Epithelial cell of esophagus (primary cell): ENCODE data around the gene TOLLIP.

Experiments used
- DNase-seq: peaks from one replicate; pipeline ENCODE4 v3.0.0; 2010; ENCODE audit warnings: low read depth
- H3K4me3 ChIP-seq: 2 replicates; pipeline ENCODE4 v1.5.1; 2011; ENCODE audit warnings: mild to moderate bottlenecking, low read length, control low read depth
- TF ChIP-seq, protein P1 (sequence below): IDR thresholded peaks from 2 replicates; pipeline ENCODE4 v1.5.1; 2011; ENCODE audit warnings: low read depth, mild to moderate bottlenecking, low read length, control low read depth, inconsistent platforms; ENCODE audit not compliant: insufficient read depth; ENCODE audit errors: missing control alignments

TOLLIP gene

DNA sequence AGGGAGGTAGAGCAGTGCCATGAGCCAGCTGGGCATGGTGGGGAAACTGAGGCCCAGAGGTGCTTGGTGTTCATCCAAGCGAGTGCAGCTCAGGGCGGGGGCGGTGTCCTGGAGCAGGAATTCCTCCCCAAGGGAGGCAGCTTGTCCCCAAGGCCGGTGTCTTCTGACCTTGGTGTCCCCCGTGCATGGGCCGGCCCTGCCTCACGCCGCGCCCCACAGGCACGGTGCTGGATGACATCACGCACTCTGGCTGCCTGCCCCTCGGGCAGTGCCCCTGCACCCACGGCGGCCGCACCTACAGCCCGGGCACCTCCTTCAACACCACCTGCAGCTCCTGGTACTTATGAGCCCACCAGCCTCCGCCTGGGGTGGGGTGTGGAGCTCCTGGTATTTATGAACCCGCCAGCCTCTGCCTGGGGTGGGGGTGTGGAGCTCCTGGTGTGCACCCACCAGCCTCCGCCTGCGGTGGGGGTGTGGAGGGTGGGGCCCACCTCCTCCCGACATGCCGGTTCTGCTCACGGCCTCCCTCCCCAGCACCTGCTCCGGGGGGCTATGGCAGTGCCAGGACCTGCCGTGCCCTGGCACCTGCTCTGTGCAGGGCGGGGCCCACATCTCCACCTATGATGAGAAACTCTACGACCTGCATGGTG lies 79.8 kb downstream of the TOLLIP start:
- DNase-seq: no peak
- TF ChIP-seq, protein P1, sequence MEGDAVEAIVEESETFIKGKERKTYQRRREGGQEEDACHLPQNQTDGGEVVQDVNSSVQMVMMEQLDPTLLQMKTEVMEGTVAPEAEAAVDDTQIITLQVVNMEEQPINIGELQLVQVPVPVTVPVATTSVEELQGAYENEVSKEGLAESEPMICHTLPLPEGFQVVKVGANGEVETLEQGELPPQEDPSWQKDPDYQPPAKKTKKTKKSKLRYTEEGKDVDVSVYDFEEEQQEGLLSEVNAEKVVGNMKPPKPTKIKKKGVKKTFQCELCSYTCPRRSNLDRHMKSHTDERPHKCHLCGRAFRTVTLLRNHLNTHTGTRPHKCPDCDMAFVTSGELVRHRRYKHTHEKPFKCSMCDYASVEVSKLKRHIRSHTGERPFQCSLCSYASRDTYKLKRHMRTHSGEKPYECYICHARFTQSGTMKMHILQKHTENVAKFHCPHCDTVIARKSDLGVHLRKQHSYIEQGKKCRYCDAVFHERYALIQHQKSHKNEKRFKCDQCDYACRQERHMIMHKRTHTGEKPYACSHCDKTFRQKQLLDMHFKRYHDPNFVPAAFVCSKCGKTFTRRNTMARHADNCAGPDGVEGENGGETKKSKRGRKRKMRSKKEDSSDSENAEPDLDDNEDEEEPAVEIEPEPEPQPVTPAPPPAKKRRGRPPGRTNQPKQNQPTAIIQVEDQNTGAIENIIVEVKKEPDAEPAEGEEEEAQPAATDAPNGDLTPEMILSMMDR: no peak
- H3K4me3 ChIP-seq: no peak overlapping the region

DNA sequence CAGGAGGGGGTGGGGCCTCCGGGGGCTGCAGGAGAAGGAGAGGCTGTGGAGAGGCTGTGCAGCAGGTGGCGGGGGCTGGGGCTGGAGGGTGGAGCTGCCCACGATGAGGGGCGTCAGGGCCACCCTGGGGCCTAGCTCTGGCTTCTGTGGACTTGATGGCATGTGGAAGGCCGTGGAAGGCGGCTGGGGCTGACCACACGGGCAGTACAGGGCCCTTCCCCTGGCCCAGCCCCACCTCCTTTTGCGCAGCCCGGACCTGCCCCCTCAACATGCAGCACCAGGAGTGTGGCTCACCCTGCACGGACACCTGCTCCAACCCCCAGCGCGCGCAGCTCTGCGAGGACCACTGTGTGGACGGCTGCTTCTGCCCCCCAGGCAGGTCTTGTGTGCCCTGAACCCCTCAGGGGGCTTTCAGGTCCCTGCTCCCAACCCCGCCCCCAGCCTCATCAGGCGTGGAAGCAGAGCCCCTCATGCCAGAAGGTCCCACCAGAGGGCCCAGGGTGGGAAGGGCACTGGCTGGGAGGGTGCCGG lies 80.4 kb downstream of the TOLLIP start:
- TF ChIP-seq, protein P1: no peak
- no peak overlapping the region for H3K4me3 ChIP-seq
- DNase-seq: no peak

DNA sequence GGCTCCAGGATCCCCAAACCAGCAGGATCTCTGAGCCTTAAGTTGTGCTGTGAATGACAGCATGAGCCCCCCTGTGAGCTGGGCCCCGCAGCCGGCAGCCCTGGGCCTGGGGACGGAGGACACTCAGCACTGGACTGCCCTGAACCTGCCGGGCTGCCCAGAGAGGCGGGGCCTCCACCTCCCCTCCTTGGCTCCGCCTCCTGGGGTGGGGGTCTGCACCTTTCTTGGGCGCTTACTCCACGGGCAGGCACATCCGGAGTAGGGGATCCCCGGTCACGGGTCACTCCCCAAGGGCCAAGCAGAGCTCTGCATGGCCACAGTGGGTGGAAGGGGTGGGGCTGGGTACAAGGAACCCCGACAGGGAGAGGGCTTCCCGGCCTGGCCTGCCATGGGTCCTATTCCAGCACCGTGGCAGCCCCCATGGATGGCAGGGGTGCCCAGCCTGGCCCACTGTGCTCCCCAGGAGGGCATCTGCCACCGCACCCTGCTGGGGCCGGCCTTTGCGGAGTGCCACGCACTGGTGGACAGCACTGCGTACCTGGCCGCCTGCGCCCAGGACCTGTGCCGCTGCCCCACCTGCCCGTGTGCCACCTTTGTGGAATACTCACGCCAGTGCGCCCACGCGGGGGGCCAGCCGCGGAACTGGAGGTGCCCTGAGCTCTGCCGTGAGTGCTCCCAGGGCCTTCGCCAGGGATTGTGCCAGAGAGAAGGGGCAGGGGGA lies 81.2 kb downstream of the TOLLIP start:
- TF ChIP-seq, protein P1: no peak
- H3K4me3 ChIP-seq: no peak overlapping the region
- no peak for DNase-seq

DNA sequence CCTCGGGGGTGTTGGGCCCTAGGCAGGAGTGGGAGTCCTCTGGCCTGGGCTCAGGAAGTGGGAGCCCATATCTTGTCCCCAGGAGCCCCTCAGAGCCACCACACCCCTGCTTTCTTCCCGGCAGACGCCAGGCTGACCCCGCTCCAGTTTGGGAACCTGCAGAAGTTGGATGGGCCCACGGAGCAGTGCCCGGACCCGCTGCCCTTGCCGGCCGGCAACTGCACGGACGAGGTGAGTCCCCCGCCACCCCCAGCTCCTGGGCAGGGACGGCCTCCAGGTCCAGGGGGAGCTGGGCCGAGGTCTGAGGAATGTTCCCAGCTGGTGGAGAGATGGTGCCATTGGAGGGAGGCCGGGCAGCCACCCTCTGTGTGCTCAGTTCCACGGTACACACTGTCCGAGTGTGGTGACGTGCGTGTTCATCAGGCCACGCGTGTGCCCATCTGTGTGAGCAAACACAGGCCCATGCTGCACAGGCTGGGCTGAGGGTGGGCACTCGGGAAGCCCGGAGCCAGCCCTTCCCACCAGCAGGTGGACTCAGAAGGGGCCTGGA lies 81.8 kb downstream of the TOLLIP start:
- no peak overlapping the region for H3K4me3 ChIP-seq
- DNase-seq: no peak

DNA sequence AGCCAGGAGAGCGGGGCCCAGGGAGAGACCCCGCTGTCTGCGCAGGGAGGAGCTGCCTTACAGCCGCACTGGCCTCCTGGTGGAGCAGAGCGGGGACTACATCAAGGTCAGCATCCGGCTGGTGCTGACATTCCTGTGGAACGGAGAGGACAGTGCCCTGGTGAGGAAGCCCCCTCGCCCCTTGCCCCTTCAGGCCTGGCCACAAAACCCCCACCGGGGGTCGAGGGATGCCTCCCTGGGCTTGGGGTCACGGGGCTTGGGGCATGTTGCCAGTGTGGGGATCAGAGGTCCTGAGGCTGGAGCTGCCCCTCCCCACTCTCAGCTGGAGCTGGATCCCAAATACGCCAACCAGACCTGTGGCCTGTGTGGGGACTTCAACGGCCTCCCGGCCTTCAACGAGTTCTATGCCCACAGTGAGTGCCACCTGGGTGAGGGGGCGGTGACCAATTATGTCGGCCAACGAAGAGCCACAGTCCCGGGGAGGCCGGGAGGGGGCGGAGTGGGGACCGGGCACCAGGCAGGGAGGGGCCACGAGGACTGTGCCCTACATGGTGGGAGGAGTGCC lies 82.4 kb downstream of the TOLLIP start:
- TF ChIP-seq, protein P1: no peak
- DNase-seq: no peak
- no peak overlapping the region for H3K4me3 ChIP-seq

More for the DNA sequence above, 81.8 kb downstream of the TOLLIP start:
- TF ChIP-seq, protein P1: no peak

GRCh38 chr11:1226226-1226985 lies 83.0 kb downstream of the TOLLIP start:
- TF ChIP-seq, protein P1: no peak
- DNase-seq: no peak
- H3K4me3 ChIP-seq: no peak overlapping the region
